GM18873 (cell line): Measurements from ENCODE around the gene SLC5A7.

Experiments
- ATAC-seq: cut with Tn5 transposase; IDR thresholded peaks from one replicate; pipeline ENCODE4 v1.9.1; 2021; ENCODE audit warnings: mild to moderate bottlenecking, moderate library complexity, moderate number of reproducible peaks; ENCODE audit not compliant: unreplicated experiment, low FRiP score

SLC5A7 gene

GRCh38 chr2:107986278-107987217 lies at the start of gene SLC5A7:
SLC5A7 (plus strand) TSS chr2:107986524; CDS start chr2:107988156, 1,632 bp downstream.
- no peak for ATAC-seq

DNA sequence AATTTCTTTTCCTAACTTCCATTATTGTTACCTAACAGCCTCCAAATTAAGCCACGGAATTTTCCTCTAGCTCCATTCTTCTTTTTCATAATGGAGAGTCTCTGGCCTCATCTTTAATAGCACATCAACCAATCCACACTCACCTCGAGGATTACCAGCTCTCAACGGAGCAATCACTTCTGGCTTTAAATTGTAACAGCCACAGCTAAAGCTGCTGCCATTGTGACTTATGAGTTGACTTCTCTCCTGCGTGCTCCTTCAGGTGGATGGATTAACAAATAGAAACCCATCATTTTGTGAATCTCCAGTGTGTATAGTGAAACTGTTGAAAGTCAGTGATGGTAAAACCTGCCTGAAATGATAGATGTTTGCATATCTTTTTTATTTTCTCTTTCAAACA lies 24.9 kb upstream of the SLC5A7 start:
- ATAC-seq, result no peak

GRCh38 chr2:107964185-107964584 lies 22.1 kb upstream of the SLC5A7 start:
- ATAC-seq, result no peak

GRCh38 chr2:107984707-107985106 lies 1.6 kb upstream of the SLC5A7 start:
- ATAC-seq, result no peak

GRCh38 chr2:107988108-107988507 lies 1.8 kb downstream of the SLC5A7 start:
- ATAC-seq, result no peak

GRCh38 chr2:107989445-107989844 lies 3.1 kb downstream of the SLC5A7 start:
- no peak for ATAC-seq

- ATAC-seq, result no peak
These were observed 4.4 kb downstream of the SLC5A7 start for GRCh38 chr2:107990718-107991117.

- no peak for ATAC-seq
These were observed 5.7 kb downstream of the SLC5A7 start for GRCh38 chr2:107992069-107992468.

DNA sequence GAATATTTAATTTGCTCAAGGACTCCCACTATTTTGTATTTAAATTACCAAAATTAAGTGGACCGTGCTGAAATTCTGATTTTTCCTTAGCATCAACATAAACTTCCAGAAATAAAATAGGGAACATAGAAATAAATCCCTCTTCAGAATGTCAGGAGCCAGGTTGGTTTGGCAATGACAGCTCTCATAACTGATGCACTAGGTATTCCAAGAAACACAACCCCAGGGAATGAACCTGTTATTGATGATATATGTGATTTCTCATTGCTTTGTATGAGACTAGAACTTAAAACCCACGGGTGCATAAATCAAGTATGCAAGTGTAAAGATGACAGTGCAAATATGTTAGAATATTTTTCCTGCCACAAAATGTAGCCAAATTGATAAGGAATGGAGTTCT lies 12.8 kb downstream of the SLC5A7 start:
- no peak for ATAC-seq

DNA sequence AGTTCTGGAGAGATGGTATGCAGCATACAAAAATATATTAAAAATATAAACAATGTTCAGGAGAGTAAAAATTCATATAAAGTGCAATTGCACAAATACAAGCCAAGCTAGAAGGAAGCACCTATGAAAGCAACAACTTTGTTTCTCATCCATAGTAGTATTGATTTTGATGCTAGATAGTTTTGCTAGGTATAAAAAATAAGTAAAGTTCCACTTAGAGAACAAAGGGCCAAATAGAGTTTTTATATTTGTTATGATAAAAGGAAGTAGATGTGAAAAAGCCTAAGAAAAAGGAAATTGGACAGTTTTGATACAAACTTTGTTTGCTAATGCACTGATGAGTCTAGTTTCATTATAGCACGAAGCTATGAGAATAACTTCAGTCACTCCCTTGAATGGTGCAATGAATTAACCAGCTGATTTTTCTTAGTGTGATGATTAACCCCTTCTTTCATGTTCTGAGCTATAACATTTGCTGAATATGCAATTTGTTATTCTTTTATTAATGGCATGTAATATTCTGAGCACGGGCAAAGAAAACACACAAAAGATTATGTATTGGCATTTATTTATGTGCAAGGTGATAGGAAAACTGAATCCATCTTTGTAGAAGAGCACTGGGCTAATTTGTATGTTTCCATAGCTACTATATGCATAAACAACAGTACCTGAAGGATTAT lies 24.7 kb downstream of the SLC5A7 start:
- no peak for ATAC-seq

- ATAC-seq, result no peak
These were observed 27.0 kb downstream of the SLC5A7 start for GRCh38 chr2:108013305-108013704.

- no peak for ATAC-seq
These were observed 36.3 kb downstream of the SLC5A7 start for GRCh38 chr2:108022628-108023027.

- no peak for ATAC-seq
These were observed 37.5 kb downstream of the SLC5A7 start for GRCh38 chr2:108023776-108024175.

DNA sequence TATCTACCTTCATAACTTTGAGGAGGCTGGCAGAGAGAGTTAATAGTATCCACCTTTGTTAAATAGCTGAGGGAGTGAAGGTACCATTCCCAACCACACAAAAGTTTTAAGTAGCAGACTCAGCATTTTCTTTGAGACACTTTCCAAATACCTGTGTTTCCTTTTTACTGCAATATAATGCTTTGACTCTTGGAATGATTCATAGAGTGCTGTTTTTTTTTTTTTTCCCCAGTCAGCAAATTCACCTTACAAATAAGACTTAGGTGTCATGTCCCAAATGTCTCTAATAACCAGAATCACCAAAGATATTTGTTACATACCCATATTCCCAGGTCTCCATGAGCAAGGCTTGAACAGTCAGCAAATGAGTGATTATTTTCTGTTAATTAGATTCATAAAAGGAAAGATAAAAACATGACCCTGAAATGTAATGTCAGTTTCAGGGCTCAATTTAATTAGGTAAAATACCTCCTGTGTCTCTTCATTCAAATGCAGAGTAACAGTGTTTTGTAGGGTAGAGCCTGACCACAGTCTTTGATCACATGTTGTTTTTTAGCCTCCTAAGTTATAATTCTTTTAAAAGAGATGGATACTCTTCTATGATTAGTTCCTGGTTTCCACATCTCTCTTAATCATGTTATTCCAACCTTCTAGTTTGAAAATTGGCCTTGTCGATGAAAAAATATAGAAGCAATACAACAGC lies 39.9 kb downstream of the SLC5A7 start:
- ATAC-seq, result no peak

- ATAC-seq, result no peak
These were observed 43.2 kb downstream of the SLC5A7 start for GRCh38 chr2:108029496-108029895.

DNA sequence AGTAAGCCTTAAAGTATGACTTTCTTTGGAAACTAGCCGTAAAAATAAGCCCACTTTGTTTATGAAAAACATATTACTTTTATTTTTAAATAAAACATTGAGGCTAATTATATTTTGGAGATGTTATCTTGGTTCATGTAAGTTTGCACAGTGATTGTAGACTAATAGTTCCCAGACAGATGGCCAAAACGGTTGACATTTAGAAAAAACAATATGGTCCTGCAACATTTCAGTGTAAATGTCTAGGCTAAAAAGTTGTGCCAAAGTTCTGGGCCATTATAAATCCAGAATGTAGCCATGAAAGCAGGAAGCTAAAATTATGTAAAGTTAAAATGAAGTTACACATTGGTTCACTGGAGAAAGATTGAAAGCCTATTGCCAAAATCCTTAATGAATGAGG lies 43.6 kb downstream of the SLC5A7 start:
- no peak for ATAC-seq

GRCh38 chr2:108031471-108031941 lies 45.2 kb downstream of the SLC5A7 start:
- ATAC-seq, result no peak

DNA sequence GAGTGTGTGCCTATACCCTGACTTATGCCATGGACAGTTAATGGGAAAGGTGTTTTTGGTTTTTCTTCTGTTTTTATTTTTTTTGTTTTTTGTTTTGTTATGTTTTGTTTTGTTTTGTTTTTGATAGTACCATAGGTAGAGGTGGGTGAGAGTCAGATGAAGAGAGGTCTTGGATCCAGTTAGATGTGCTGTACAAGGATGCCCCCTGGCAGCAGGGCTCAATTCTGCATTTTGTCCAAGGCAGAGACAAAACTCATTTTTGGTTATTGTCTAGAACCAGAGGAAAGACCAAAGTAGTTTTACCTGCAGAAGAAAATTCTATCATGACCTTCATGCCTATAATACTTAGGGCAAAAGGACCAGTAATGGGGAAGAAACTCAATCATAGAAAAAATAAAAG lies 48.5 kb downstream of the SLC5A7 start:
- no peak for ATAC-seq

DNA sequence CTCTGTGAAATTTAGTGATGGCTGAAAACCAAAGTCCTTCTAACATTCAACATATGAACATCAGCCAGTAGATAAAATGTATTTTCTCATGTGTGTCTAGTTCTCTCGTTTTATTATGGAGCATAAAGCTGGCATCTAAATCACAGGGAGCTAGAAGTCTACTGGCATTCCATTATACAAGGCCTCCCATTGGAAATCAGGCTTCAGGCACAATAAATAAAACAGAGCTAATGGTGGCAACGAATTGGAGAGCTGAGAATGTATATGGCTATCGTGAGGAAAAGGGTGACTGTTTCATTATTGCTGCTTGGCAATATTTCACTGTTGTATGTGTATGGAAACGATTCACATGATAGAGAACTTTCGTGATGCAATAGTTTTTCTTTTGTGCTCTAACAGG lies 62.4 kb downstream of the SLC5A7 start:
- ATAC-seq, result no peak

DNA sequence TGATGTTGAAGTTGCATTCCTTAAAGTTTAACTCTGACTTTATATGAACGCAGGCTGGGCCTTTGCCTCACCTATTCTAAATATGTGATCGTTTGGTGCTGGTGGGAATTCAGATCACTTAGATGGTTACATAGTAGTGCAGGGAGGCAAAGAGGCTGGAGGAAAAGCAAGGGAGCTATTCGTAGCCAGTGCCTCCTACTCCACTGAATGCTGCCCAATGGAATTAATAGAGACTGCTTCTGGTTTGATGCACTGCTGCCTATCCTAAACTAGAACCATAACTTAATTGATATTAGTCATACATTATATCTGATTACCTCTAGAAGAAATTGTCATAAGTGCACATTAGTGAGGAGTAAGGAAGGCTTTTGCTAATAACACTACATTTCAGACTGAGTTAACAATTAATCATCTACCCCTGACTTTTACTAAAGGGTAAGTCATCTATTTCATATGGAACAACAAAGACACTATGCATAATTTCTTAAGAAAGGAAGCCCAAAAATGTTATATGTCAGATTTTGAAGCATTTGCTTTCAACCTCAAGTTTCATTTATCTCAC lies 72.3 kb downstream of the SLC5A7 start:
- no peak for ATAC-seq
